Stomach (tissue), 4 donors: Measurements from ENCODE around the gene PDE4D.

ENCODE experiments used
- CTCF ChIP-seq, 7 experiments: fragments of 450-650 bp in 4 of 7; fragments of 200-600 bp in 3 of 7; sonication (generic) in 3 of 7; IDR thresholded peaks; one replicate each; pipeline ENCODE4 v1.5.1; 2016 to 2019; ENCODE audit warnings: antibody characterized with exemption in 7 of 7, control low read depth in 2 of 7, mild to moderate bottlenecking in 1 of 7
- EP300 ChIP-seq: sonication (generic); formaldehyde crosslinking; IDR thresholded peaks from one replicate; pipeline ENCODE4 v1.6.1; 2017; ENCODE audit warnings: antibody characterized with exemption
- POLR2A ChIP-seq, 4 donors: fragments of 450-650 bp; IDR thresholded peaks; one replicate each; pipeline ENCODE4 v1.6.1; 2016; ENCODE audit warnings: antibody characterized with exemption in 4 of 4, control low read depth in 2 of 4, mild to moderate bottlenecking in 1 of 4, moderate library complexity in 1 of 4
- POLR2AphosphoS5 ChIP-seq, 3 donors: sonication (generic); formaldehyde crosslinking; IDR thresholded peaks; one replicate each; pipeline ENCODE4 v1.6.1; 2016; ENCODE audit warnings: antibody characterized with exemption in 3 of 3

GRCh38 chr5:59055745-59056448, 837.6 kb downstream of the PDE4D start:
- TF ChIP-seq CTCF (IDR thresholded peaks at IDR 0.05) (no peak), POLR2A (IDR thresholded peaks at IDR 0.05) (no peak), EP300 (no peak), POLR2AphosphoS5 (IDR thresholded peaks at IDR 0.05) (no peak)
